Heart right ventricle (tissue), 16 donors: ENCODE data around the gene C19orf12. TPM values are rescaled to one million over a fixed set of nuclear protein-coding genes. Genes with fewer than 3 reads are reported as not detected.

Experiments
- ATAC-seq, 8 donors: fragments of 200-7000 bp; cut with Tn5 transposase; one replicate each; pipeline ENCODE4 v1.9.1; 2020; ENCODE audit warnings: mild to moderate bottlenecking in 8 of 8, moderate library complexity in 8 of 8, moderate number of reproducible peaks in 1 of 8
- DNase-seq, 2 donors: peaks; one replicate each; pipeline ENCODE4 v3.0.0-alpha.2; 2020
- H3K27ac ChIP-seq, 10 donors: fragments of 200-600 bp; sonication (generic) in 2 of 10; one replicate each; pipeline versions ENCODE4 v1.5.0 to v1.8.0; 2020 to 2022; ENCODE audit warnings: mild to moderate bottlenecking in 3 of 10
- H3K27me3 ChIP-seq, 7 donors: fragments of 200-600 bp; one replicate each; pipeline ENCODE4 v1.8.0; 2021 to 2022; ENCODE audit warnings: mild to moderate bottlenecking in 2 of 7
- H3K36me3 ChIP-seq, 9 donors: fragments of 200-600 bp; sonication (generic) in 1 of 9; one replicate each; pipeline versions ENCODE4 v1.5.0 to v1.8.0; 2020 to 2022; ENCODE audit warnings: mild to moderate bottlenecking in 2 of 9
- H3K4me1 ChIP-seq, 9 donors: fragments of 200-600 bp; sonication (generic) in 1 of 9; one replicate each; pipeline versions ENCODE4 v1.5.0 to v1.8.0; 2020 to 2022; ENCODE audit warnings: mild to moderate bottlenecking in 4 of 9
- H3K4me3 ChIP-seq, 10 donors: fragments of 200-600 bp; sonication (generic) in 2 of 10; one replicate each; pipeline versions ENCODE4 v1.5.0 to v1.8.0; 2020 to 2022; ENCODE audit warnings: mild to moderate bottlenecking in 7 of 10, moderate library complexity in 2 of 10
- H3K9me3 ChIP-seq, 11 donors: fragments of 200-600 bp in 10 of 11; sonication (generic) in 2 of 11; one replicate each; pipeline versions ENCODE4 v1.5.0 to v1.8.0; 2013 to 2022; ENCODE audit warnings: mild to moderate bottlenecking in 2 of 11, control low read depth in 1 of 11, moderate library complexity in 1 of 11
- WGBS, 2 donors: extraction: QIAGEN DNeasy Blood & Tissue Kit; methylation state at CpG; one replicate each; pipeline ENCODE4 v1.1.7; 2013; ENCODE audit warnings: inconsistent platforms in 1 of 2; 5-methylcytosine and 5-hydroxymethylcytosine counted together
- intact Hi-C, 10 donors: fragments of 100-400 bp; cut with DNase I; formaldehyde crosslinking; loops; one replicate each; pipeline versions ENCODE4 v1.11.1 to v1.14.2; 2022
- polyA plus RNA-seq, 2 donors: library from polyadenylated mRNA; stranded (reverse); fragments of 200-250 nt; gene quantifications; one replicate each; pipeline ENCODE4 v1.2.3, GENCODE V29; 2013
- total RNA-seq, 10 donors: library from RNA; stranded (reverse); fragmentation: NEBNext Ultra II Directional in 3 of 10; extraction: Animal tissue kit (Norgen Biotek cat#: 25700) in 3 of 10; gene quantifications; one replicate each; pipeline versions ENCODE4 v1.2.1 to v1.2.4, GENCODE V29; 2021 to 2023
- TF ChIP-seq, protein P1 (sequence below), 9 donors: fragments of 200-600 bp; sonication (generic) in 2 of 9; IDR thresholded peaks; one replicate each; pipeline versions ENCODE4 v1.5.0 to v1.8.0; 2021 to 2022; ENCODE audit warnings: antibody characterized with exemption in 9 of 9, mild to moderate bottlenecking in 5 of 9, moderate library complexity in 1 of 9
- donor health status: Arrhythmogenic right ventricular cardiomyopathy.
- donor health status: ischemic (EF 13 %, LVEDD 7.1; RV severe dilation, severe dysfunction).
- donor health status: healthy with polysubstance abuse.
- donor health status: DM: no; HTN: yes; CAD: no.
- donor health status: DM: no; HTN: no; CAD: no.
- donor health status: ischemic (EF 25% LVEDD 6.9; RV normal size, moderate dysfunction).
- donor health status: ischemic (EF 25% LVEDD 5.7; RV mildly dilated, moderate dysfunction).
- donor health status: healthy.
- donor health status: DM: yes; HTN: yes; CAD: no.
- donor health status: Ischemic cardiomyopathy.
- donor health status: ischemic (EF 35%, LVEDD 5.7; RV mildly dilated, moderate dysfunction).
- donor health status: nonischemic (EF 11% LVEDD 7.7; RV severe dilation, severe dysfunction).
- donor health status: DM: yes; HTN: yes; CAD: no.
- donor health status: PGD.
- donor health status: ischemic (EF 29% LVEDD 5.4; RV normal size, mild dysfunction).
- donor health status: nonischemic (EF 23%, LVEDD 6.1; RV moderate dilation, normal function).

Gene C19orf12
- total and polyA plus RNA-seq, 12 donors = 26.7 to 83.3 (median 38.3) TPM

DNA sequence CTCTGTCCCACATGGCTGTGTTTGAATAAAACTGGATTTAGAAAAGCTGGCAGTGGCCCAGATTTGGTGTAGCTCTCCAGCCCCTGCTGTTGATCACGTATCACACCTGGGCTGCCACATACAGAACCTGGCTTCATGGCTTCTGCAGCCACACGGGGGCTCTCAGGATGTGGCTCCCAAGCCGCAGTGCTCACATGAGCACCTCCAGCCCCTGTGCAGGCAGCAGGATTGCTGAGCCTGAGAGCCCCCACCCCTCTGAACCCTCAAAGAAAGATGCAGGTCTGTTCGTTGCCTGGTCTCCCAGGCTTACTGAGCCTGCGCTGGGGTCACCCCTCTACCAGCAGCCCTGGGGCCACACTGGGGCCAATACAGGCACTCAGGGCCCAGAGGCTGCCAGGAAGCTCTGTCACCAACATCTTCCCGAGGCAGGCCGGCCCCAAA is 47.1 kb downstream of the C19orf12 start:
- Histone ChIP-seq H3K9me3 (no peaks in the 10 kb centered on the region), H3K4me1 (peaks cover 26 to 89% (median 72%) of the 10 kb centered on the region in 9 donors), H3K27me3 (no peaks in the 10 kb centered on the region), H3K36me3 (peaks cover 0 to 9% (median 0%) of the 10 kb centered on the region in 9 donors), H3K4me3 (peak overlapping the region in 2 of 10 donors; percentile 92 to 93), H3K27ac (peak overlapping the region; percentile 40 to 97 (median 90))
- ATAC-seq (no peak), DNase-seq (no peak)
- TF ChIP-seq, protein P1, sequence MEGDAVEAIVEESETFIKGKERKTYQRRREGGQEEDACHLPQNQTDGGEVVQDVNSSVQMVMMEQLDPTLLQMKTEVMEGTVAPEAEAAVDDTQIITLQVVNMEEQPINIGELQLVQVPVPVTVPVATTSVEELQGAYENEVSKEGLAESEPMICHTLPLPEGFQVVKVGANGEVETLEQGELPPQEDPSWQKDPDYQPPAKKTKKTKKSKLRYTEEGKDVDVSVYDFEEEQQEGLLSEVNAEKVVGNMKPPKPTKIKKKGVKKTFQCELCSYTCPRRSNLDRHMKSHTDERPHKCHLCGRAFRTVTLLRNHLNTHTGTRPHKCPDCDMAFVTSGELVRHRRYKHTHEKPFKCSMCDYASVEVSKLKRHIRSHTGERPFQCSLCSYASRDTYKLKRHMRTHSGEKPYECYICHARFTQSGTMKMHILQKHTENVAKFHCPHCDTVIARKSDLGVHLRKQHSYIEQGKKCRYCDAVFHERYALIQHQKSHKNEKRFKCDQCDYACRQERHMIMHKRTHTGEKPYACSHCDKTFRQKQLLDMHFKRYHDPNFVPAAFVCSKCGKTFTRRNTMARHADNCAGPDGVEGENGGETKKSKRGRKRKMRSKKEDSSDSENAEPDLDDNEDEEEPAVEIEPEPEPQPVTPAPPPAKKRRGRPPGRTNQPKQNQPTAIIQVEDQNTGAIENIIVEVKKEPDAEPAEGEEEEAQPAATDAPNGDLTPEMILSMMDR (IDR thresholded peaks at IDR 0.05) = no peak
- 70 to 73% methylated on average over 7 of the region's 7 CpGs for WGBS, 2 donors
- intact Hi-C loops = loop anchor here in 6 of 10 donors (2.0 to 10.0 kb wide), 5 partner anchors 39 to 61 kb away; partner anchors contain the start of genes C19orf12 (in 4 of the 6) and POP4 (in 1 of the 6)

DNA sequence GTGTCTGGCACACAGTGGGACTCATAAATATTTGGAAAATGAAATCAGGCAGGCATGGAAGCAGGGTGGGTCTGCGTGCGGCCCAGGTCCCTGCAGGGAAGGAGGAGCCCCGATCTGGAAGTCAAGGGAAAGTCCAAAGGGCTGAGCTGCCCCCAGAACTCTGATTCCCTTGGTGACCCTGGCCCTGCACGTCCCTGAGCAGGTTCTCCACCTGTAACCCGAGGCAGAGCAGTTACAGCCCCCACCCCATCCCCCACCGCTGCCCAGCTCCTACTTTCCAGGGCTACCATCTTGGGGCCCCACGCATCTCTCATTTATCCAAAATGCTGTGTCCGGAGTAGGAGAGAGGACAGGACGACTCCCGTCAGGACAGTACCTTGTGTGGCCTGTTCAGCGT is 47.7 kb downstream of the C19orf12 start:
- no peak for DNase-seq
- no peak for ATAC-seq
- WGBS, 2 donors = 67 to 72% methylated on average over 11 of the region's 11 CpGs
- intact Hi-C loops = loop anchor here in 6 of 10 donors (2.0 to 10.0 kb wide), 5 partner anchors 40 to 60 kb away; partner anchors contain the start of genes C19orf12 (in 4 of the 6) and POP4 (in 1 of the 6)
- TF ChIP-seq, protein P1 (IDR thresholded peaks at IDR 0.05) = no peak
- no peaks in the 10 kb centered on the region for H3K27me3 ChIP-seq
- H3K36me3 ChIP-seq = peaks cover 0 to 9% (median 0%) of the 10 kb centered on the region in 9 donors
- H3K9me3 ChIP-seq = no peaks in the 10 kb centered on the region
- H3K27ac ChIP-seq = peak overlapping the region; percentile 85 to 97 (median 91)
- H3K4me1 ChIP-seq = peaks cover 29 to 89% (median 72%) of the 10 kb centered on the region in 9 donors
- peak overlapping the region in 9 of 10 donors; percentile 73 to 98 (median 93) for H3K4me3 ChIP-seq

DNA sequence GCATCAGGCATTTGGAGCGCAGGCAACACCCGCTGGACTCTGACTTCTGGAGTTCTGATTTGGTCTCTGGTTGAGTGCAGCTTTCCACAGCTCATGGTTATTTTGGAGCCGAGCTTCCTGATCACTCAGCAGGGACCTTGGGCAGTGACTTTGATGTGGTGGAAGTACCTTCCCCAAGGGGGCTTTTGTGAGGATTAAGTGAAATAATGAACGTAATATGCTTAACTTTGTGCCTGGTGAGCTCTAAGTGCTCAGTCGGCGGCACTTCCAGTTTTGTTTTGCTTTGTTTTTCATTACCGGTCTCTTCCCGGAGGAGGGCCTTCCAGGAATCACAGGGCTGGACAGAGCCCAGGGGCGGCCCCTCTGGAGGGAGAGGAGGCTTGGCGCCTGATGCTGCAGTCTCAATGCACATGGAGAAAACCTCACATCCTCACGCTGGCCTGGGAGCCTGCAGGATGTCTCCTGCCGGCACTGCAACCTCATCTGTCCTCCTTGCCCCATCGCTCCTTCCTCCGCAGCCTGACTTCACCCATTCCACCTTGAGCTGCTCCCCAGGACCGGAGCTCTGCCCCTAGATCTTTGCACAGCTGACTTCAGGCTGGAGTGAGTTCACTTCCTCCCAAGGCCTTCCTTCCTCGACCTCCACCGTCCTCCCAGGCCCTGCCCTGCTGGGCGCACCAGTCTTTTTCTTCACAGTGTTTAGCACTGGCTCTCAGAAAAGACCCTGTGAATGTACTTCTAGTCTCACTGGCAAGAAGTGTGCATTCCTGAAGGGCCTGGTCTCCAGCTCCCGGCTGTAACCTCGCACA is 48.3 kb downstream of the C19orf12 start:
- H3K27me3 ChIP-seq = no peaks in the 10 kb centered on the region
- intact Hi-C loops = loop anchor here in 6 of 10 donors (2.0 to 10.0 kb wide), 5 partner anchors 41 to 59 kb away; partner anchors contain the start of genes C19orf12 (in 4 of the 6) and POP4 (in 1 of the 6)
- H3K27ac ChIP-seq = peak overlapping the region; percentile 85 to 97 (median 91)
- H3K4me3 ChIP-seq = peak overlapping the region in 9 of 10 donors; percentile 73 to 98 (median 93)
- peaks cover 0 to 9% (median 0%) of the 10 kb centered on the region in 9 donors for H3K36me3 ChIP-seq
- DNase-seq (peak; percentile 74 to 83), ATAC-seq (peak; percentile 21 to 66 (median 40))
- no peaks in the 10 kb centered on the region for H3K9me3 ChIP-seq
- peaks cover 29 to 89% (median 68%) of the 10 kb centered on the region in 9 donors for H3K4me1 ChIP-seq
- 12 to 16% methylated on average over 20 of the region's 20 CpGs for WGBS, 2 donors
- TF ChIP-seq, protein P1 (IDR thresholded peaks at IDR 0.05) = no peak
